Activated CD4-positive, alpha-beta memory T cell treated with anti-CD3 and anti-CD28 coated beads, Interleukin-2, amount 10 ng/mL, durations not matched to agents 7 days and 5 days (primary cell): ENCODE measurements around the gene ATP6AP2. TPM values are rescaled to one million over a fixed set of nuclear protein-coding genes. Genes with fewer than 3 reads are reported as not detected.

Experiments used
- CTCF ChIA-PET: fragments of 350-600 bp; sonication (Branson Sonifier 250); formaldehyde crosslinking; loops from one replicate; lab custom pipeline; 2021; ENCODE audit warnings: antibody characterized with exemption, inconsistent platforms; lab: Charles Lee
- POLR2A ChIA-PET: fragments of 350-600 bp; sonication (Branson Sonifier 250); formaldehyde crosslinking; loops from one replicate; lab custom pipeline; 2021; ENCODE audit warnings: antibody characterized with exemption; lab: Charles Lee
- DNase-seq: peaks from one replicate; pipeline ENCODE4 v3.0.0-alpha.2; 2020
- H3K27ac Mint-ChIP-seq: one replicate; pipeline ENCODE4 v1.8.0; 2021; ENCODE audit warnings: mild to moderate bottlenecking, mixed read lengths
- H3K27me3 Mint-ChIP-seq: one replicate; pipeline ENCODE4 v1.8.0; 2021; ENCODE audit warnings: mixed read lengths
- H3K36me3 Mint-ChIP-seq: one replicate; pipeline ENCODE4 v1.8.0; 2021; ENCODE audit warnings: low read depth, mixed read lengths
- H3K4me1 Mint-ChIP-seq: one replicate; pipeline ENCODE4 v1.8.0; 2021; ENCODE audit warnings: mixed read lengths
- H3K4me3 Mint-ChIP-seq: one replicate; pipeline ENCODE4 v1.8.0; 2021; ENCODE audit warnings: mild to moderate bottlenecking, mixed read lengths
- H3K9me3 Mint-ChIP-seq: one replicate; pipeline ENCODE4 v1.8.0; 2021; ENCODE audit warnings: mixed read lengths
- total RNA-seq, 2 experiments: library from RNA; stranded (reverse); gene quantifications; one replicate each; pipeline ENCODE4 v1.2.3, GENCODE V29; 2021

Gene ATP6AP2
- total RNA-seq, 2 experiments from 2014 or later, result 72.9 to 77.8 TPM

DNA sequence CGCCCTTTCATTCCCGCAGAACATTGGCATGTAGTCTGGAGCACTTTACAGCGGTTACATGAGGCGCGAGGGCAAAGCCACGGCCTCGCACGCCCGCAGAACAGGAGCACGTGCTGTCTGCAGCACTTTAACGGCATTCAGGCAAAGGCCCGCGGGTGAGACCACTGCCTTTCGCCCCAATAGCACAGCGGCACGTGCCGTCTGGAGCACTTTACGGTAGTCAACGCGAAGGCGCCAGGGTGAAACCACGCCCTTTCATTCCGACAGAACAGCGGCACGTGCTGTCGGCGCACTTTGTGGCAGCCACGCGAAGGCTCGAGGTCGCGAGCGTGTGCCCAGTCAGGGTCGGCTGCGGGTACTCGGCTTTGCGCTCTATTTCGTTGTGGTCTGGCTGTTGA, 42.4 kb downstream of the ATP6AP2 start, which contains the start of gene MPC1L:
TSS of gene MPC1L (plus strand) at position 290 of the 398 bp plus-strand sequence. CDS start 138 bp downstream, outside the sequence.
- no peaks in the 10 kb centered on the region for H3K4me1 Mint-ChIP-seq

GRCh38 chrX:40623665-40624064, 42.9 kb downstream of the ATP6AP2 start:
- H3K27ac Mint-ChIP-seq, result no peak overlapping the region
- H3K4me1 Mint-ChIP-seq, result no peaks in the 10 kb centered on the region
- POLR2A ChIA-PET, result no interaction called here
- CTCF ChIA-PET, result no interaction called here
- H3K4me3 Mint-ChIP-seq, result no peak overlapping the region
- peaks cover 17% of the 10 kb centered on the region for H3K36me3 Mint-ChIP-seq
- no peak for DNase-seq
- no peaks in the 10 kb centered on the region for H3K9me3 Mint-ChIP-seq
- H3K27me3 Mint-ChIP-seq, result no peaks in the 10 kb centered on the region

More for the DNA sequence above, 42.4 kb downstream of the ATP6AP2 start, which contains the start of gene MPC1L:
- H3K27me3 Mint-ChIP-seq, result no peaks in the 10 kb centered on the region
- ChIA-PET CTCF (interaction anchor here (1.0 kb wide), 1 partner anchor 53 kb away, joined by 3 read pairs; no protein-coding TSS in a partner anchor), POLR2A (no interaction called here)
- no peak within 1 kb of the TSS for H3K4me3 Mint-ChIP-seq
- peaks cover 15% of the 10 kb centered on the region for H3K36me3 Mint-ChIP-seq
- no peaks in the 10 kb centered on the region for H3K9me3 Mint-ChIP-seq
- H3K27ac Mint-ChIP-seq, result no peak within 1 kb of the TSS
- DNase-seq, result no peak

DNA sequence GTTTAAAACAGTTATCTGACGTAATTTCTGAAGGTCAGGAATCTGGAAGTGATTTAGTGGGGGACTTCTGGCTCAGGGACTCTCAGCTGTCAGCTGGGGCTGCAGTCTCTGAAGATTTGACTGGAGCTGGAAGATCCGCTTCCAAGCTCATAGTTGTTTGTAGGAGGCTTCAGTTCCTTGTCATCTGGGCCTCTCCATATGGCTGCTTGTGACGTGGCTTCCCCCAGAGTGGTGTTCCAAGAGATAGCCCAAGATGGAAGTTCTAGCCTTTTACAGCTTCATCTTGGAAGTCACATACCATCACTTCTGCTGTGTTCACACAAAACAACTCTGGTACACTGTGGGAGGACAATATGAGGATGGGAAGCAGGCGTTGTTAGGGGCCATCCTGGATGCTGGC, 44.5 kb downstream of the ATP6AP2 start:
- Mint-ChIP-seq H3K4me1 (no peaks in the 10 kb centered on the region), H3K27ac (no peak overlapping the region), H3K36me3 (peaks cover 17% of the 10 kb centered on the region), H3K4me3 (no peak overlapping the region), H3K27me3 (no peaks in the 10 kb centered on the region), H3K9me3 (no peaks in the 10 kb centered on the region)
- no peak for DNase-seq
- ChIA-PET CTCF (no interaction called here), POLR2A (no interaction called here)

- Mint-ChIP-seq H3K27me3 (no peaks in the 10 kb centered on the region), H3K9me3 (no peaks in the 10 kb centered on the region), H3K27ac (no peak overlapping the region), H3K4me1 (no peaks in the 10 kb centered on the region), H3K36me3 (peaks cover 35% of the 10 kb centered on the region), H3K4me3 (no peak overlapping the region)
- CTCF ChIA-PET, result interaction anchor here (0.7 kb wide), 1 partner anchor 24 kb away, joined by 3 read pairs; no protein-coding TSS in a partner anchor
- POLR2A ChIA-PET, result no interaction called here
- DNase-seq, result no peak
Observed at GRCh38 chrX:40628506-40628905, 47.7 kb downstream of the ATP6AP2 start.

DNA sequence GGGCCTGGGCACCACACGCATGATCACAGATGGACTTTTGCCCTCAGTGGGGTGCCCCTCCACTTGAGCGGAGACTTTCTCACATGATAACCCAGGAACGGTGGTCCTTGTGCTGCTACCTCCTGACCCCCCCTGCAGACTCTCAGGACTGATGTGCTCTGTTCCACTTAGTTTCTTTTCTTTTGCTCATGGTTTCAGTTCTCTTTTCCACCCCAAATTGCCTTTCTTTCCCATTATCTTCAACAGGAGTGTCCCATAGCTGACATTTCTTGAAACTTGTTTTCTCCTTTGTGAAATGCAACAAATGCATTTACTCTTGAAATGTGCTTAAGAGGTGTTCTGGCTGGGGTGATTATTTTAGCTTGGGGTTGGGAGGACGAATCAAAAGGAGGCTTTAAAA, 51.4 kb downstream of the ATP6AP2 start:
- CTCF ChIA-PET, result no interaction called here
- no peaks in the 10 kb centered on the region for H3K27me3 Mint-ChIP-seq
- H3K27ac Mint-ChIP-seq, result no peak overlapping the region

DNA sequence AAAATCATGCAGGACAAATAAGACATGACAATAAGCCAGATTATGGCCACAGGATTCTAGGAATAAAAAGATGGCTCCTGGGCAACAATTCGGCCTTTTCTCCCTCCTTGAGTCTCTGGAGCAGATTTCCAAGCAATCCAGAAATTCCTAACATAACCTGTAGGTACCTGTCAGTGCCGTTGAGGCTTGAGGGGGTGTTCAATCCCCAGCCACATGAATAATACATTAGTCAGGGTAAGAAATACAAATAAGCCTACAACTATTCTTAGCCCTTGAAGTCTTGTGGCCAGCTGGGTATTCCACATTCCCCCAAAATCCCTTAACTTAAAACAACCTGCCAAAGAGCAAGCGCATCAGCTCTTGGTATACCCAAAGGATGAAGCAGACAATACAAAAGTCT, 56.9 kb downstream of the ATP6AP2 start:
- ChIA-PET POLR2A (no interaction called here), CTCF (no interaction called here)
- Mint-ChIP-seq H3K4me1 (peaks cover 10% of the 10 kb centered on the region), H3K9me3 (no peaks in the 10 kb centered on the region), H3K36me3 (peaks cover 59% of the 10 kb centered on the region), H3K27me3 (no peaks in the 10 kb centered on the region), H3K27ac (no peak overlapping the region), H3K4me3 (no peak overlapping the region)
- no peak for DNase-seq

More for the DNA sequence above, 51.4 kb downstream of the ATP6AP2 start:
- Mint-ChIP-seq H3K4me3 (no peak overlapping the region), H3K9me3 (no peaks in the 10 kb centered on the region), H3K36me3 (peaks cover 60% of the 10 kb centered on the region), H3K4me1 (no peaks in the 10 kb centered on the region)
- DNase-seq, result no peak
- POLR2A ChIA-PET, result no interaction called here

GRCh38 chrX:40644176-40644575, 63.4 kb downstream of the ATP6AP2 start:
- CTCF ChIA-PET, result interaction anchor here (2.1 kb wide), 1 partner anchor 100 kb away, joined by 9 read pairs; no protein-coding TSS in a partner anchor
- peak overlapping the region; percentile 47 for H3K27ac Mint-ChIP-seq
- H3K36me3 Mint-ChIP-seq, result peaks cover 34% of the 10 kb centered on the region

DNA sequence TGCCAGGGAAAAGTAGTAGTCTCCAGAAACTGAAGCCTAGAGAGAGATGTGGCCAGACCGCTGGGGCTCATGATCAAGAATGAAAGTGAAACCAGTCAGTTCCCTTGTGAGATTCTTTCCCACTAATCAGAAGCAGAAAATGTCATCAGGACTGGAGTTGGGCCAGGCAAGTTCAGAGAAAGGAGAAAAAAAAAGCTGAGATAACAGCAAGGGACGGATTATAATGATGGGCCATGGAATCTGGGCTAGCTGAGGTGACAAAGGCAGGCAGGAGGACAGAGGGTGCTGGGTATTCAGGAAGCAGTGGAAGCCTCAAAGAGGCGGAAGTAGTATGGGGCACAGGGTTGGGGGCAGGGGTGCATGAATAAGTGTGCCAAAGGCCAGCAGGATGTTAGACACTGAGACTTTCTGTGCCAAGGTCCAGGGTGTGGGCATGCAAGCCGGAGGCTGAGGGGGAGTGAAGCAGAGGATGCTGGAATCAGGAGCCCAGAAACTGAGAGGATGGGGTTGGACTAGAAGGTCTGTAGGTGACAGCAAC, 64.1 kb downstream of the ATP6AP2 start:
- peak; percentile 60 for DNase-seq
- Mint-ChIP-seq H3K27me3 (no peaks in the 10 kb centered on the region), H3K9me3 (no peaks in the 10 kb centered on the region), H3K4me3 (peak overlapping the region; percentile 87), H3K27ac (peak overlapping the region; percentile 91), H3K4me1 (peaks cover 26% of the 10 kb centered on the region), H3K36me3 (peaks cover 29% of the 10 kb centered on the region)
- ChIA-PET POLR2A (interaction anchor here (2.0 kb wide), 1 partner anchor 440 kb away, joined by 9 read pairs; the partner anchor contains the start of gene USP9X), CTCF (no interaction called here)

More at GRCh38 chrX:40644176-40644575, 63.4 kb downstream of the ATP6AP2 start:
- no peak for DNase-seq
- H3K9me3 Mint-ChIP-seq, result no peaks in the 10 kb centered on the region
- peak overlapping the region; percentile 87 for H3K4me3 Mint-ChIP-seq
- POLR2A ChIA-PET, result no interaction called here
- peaks cover 26% of the 10 kb centered on the region for H3K4me1 Mint-ChIP-seq
- no peaks in the 10 kb centered on the region for H3K27me3 Mint-ChIP-seq

DNA sequence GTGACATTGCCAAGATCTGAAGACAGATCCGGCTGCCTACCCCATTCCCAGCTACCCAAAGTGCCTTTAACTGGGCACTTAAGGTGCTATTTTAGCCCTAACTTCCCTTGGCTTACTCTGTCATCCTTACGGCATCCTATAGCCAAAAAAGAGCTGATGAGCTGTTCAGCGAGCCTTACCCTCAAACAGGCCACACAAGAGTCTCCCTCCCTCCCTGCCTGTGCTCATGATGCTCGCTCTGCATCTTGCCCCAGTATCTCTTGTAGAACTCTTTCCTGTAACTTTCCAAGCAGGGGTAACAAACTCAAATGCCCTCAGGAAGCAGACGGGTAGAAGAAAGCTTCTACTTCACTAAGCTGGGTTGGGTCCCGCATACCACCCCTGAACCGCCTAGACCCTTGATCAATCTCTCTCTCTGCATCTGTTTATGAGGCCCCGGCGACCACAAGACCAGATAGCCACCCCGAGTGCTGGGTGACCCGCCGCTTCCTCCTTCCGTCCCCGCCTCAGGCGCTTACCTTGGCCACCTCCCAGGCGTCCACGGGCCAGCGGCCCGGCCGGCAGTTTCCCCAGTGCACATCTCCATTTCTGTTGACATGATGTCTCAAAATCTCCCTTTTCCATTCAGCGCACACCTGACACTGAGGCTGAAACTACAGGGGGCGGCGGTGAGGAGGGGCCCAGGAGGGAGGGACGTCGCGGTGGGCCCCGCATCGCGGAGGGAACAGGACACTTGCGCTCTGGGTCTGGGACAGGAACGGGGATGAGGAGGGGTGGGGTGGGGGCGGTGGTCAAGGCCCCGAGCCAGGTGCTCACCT, 65.9 kb downstream of the ATP6AP2 start:
- Mint-ChIP-seq H3K36me3 (peaks cover 34% of the 10 kb centered on the region), H3K9me3 (no peaks in the 10 kb centered on the region), H3K4me1 (peaks cover 26% of the 10 kb centered on the region), H3K27ac (peak overlapping the region; percentile 93), H3K4me3 (peak overlapping the region; percentile 96), H3K27me3 (no peaks in the 10 kb centered on the region)
- POLR2A ChIA-PET, result interaction anchor here (1.1 to 2.4 kb wide), 6 partner anchors 57 to 737 kb away, joined by 4 to 14 read pairs (median 8); partner anchors contain the start of genes ATP6AP2, MED14 and USP9X
- CTCF ChIA-PET, result interaction anchor here (1.6 to 2.4 kb wide), 4 partner anchors 103 to 469 kb away, joined by 5 to 10 read pairs (median 7); no protein-coding TSS in a partner anchor
- peak; percentile 44 for DNase-seq

GRCh38 chrX:40647307-40648197, 66.8 kb downstream of the ATP6AP2 start, which contains the start of gene CXorf38:
CXorf38 (minus strand) TSS chrX:40647561; CDS start chrX:40647520, 41 bp downstream.
- Mint-ChIP-seq H3K4me3 (peak within 1 kb of the TSS; percentile 96), H3K36me3 (peaks cover 29% of the 10 kb centered on the region), H3K9me3 (no peaks in the 10 kb centered on the region), H3K4me1 (peaks cover 19% of the 10 kb centered on the region), H3K27ac (peak within 1 kb of the TSS; percentile 93), H3K27me3 (no peaks in the 10 kb centered on the region)
- peak; percentile 92 for DNase-seq
- ChIA-PET CTCF (interaction anchor here (1.6 to 2.4 kb wide), 4 partner anchors 103 to 468 kb away, joined by 5 to 10 read pairs (median 7); no protein-coding TSS in a partner anchor), POLR2A (interaction anchor here (1.1 to 2.4 kb wide), 5 partner anchors 67 to 736 kb away, joined by 3 to 14 read pairs (median 7); partner anchors contain the start of genes ATP6AP2, MED14 and USP9X)

- no peak overlapping the region for H3K4me3 Mint-ChIP-seq
- no peak overlapping the region for H3K27ac Mint-ChIP-seq
- ChIA-PET POLR2A (no interaction called here), CTCF (interaction anchor here (0.6 to 4.3 kb wide), 14 partner anchors 11 to 601 kb away, joined by 3 to 42 read pairs (median 5); partner anchors contain the start of gene MED14)
- peaks cover 2% of the 10 kb centered on the region for H3K4me1 Mint-ChIP-seq
- no peaks in the 10 kb centered on the region for H3K9me3 Mint-ChIP-seq
- DNase-seq, result peak; percentile 68
- H3K27me3 Mint-ChIP-seq, result no peaks in the 10 kb centered on the region
- H3K36me3 Mint-ChIP-seq, result peaks cover 21% of the 10 kb centered on the region
Observed at GRCh38 chrX:40651620-40652223, 71.0 kb downstream of the ATP6AP2 start.
